ENCODE data around the gene TAF11L6.
"Not testable (repeated sequence)": the region's sequence is repeated elsewhere in the genome, so short reads cannot be mapped to it uniquely, and the experiment has no call there.

Gene TAF11L6

DNA sequence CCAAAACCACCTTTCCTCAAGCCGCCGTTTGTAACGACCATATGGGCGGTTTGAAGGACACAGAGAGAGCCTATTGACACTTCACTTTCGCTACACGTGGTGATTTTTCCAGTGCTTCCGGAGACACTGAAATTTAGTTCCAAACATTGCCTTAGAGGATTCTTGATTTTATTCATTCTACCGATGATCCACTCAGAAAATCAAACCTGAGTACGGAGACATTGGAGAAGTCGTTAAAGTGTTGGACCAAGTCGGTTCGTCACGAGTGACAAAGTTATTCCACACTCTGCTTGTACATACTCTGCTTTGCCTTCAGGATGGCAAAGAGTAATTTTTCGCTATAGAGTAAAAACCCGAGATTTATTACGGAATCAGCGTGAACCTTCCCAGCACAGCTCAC, 2.0 kb upstream of the TAF11L6 start:
- H3K4me1 Mint-ChIP-seq; H3K4me3 Mint-ChIP-seq; ATAC-seq (replicated peaks); H3K27ac Mint-ChIP-seq; H3K36me3 Mint-ChIP-seq; H3K27me3 Mint-ChIP-seq; H3K9me3 Mint-ChIP-seq: not testable (repeated sequence)
- DNase-seq, result peak; percentile 16

Measured in stimulated activated naive B cell treated with anti-CD40 and anti-IgM and Interleukin-4, amounts not matched to agents 10 μg/mL and 1 μg/mL and 100 μg/mL, for 72 hours (primary cell).